Fibroblast of lung (primary cell): ENCODE data around the gene ASAP2. TPM values are rescaled to one million over a fixed set of nuclear protein-coding genes. Genes with fewer than 3 reads are reported as not detected.

ENCODE experiments used
- DNase-seq, 2 donors: peaks; one replicate each; pipeline versions ENCODE4 v3.0.0 to v3.0.0-alpha.2; 2010; ENCODE audit warnings: low read depth in 2 of 2
- H2AFZ ChIP-seq: 2 replicates; pipeline ENCODE4 v1.5.1; 2012; ENCODE audit warnings: low read length, control low read depth, inconsistent platforms
- H3K27ac ChIP-seq: 2 replicates; pipeline ENCODE4 v1.5.1; 2011; ENCODE audit warnings: low read length, control low read depth; ENCODE audit not compliant: insufficient read depth
- H3K27me3 ChIP-seq: 2 replicates; pipeline ENCODE4 v1.5.1; 2011; ENCODE audit warnings: mild to moderate bottlenecking, low read length; ENCODE audit not compliant: control insufficient read depth, insufficient read depth
- H3K36me3 ChIP-seq: 2 replicates; pipeline ENCODE4 v1.5.1; 2011; ENCODE audit warnings: low read length; ENCODE audit not compliant: control insufficient read depth, insufficient read depth
- H3K4me1 ChIP-seq: 2 replicates; pipeline ENCODE4 v1.5.1; 2011; ENCODE audit warnings: low read length; ENCODE audit not compliant: control insufficient read depth, insufficient read depth; ENCODE audit errors: extremely low read depth
- H3K4me2 ChIP-seq: 2 replicates; pipeline ENCODE4 v1.5.1; 2011; ENCODE audit warnings: low read length, control low read depth; ENCODE audit not compliant: insufficient read depth; ENCODE audit errors: extremely low read depth
- H3K4me3 ChIP-seq, 4 experiments: fragments of 200-600 bp in 1 of 4; sonication (generic) in 1 of 4; replicated peaks in 1 of 4; 2 replicates each; pipeline ENCODE4 v1.5.1; 2011 to 2016; ENCODE audit warnings: low read length in 4 of 4, low read depth in 3 of 4, mild to moderate bottlenecking in 3 of 4, control low read depth in 2 of 4, inconsistent platforms in 1 of 4, mixed read lengths in 1 of 4; ENCODE audit not compliant: insufficient read depth in 1 of 4; ENCODE audit errors: control extremely low read depth in 1 of 4
- H3K79me2 ChIP-seq: 2 replicates; pipeline ENCODE4 v1.5.1; 2012; ENCODE audit warnings: mild to moderate bottlenecking, low read length, inconsistent platforms; ENCODE audit not compliant: control insufficient read depth, insufficient read depth
- H3K9ac ChIP-seq: 2 replicates; pipeline ENCODE4 v1.5.1; 2011; ENCODE audit warnings: mild to moderate bottlenecking, low read length, control low read depth; ENCODE audit not compliant: insufficient read depth
- H3K9me3 ChIP-seq: 2 replicates; pipeline ENCODE4 v1.5.1; 2012; ENCODE audit warnings: low read depth, low read length; ENCODE audit not compliant: control insufficient read depth, insufficient read depth
- H4K20me1 ChIP-seq: 2 replicates; pipeline ENCODE4 v1.5.1; 2011; ENCODE audit warnings: low read length; ENCODE audit not compliant: control insufficient read depth, insufficient read depth; ENCODE audit errors: extremely low read depth
- EZH2 ChIP-seq: IDR thresholded peaks from 2 replicates; pipeline ENCODE4 v1.5.1; 2012; ENCODE audit warnings: low read length, control low read depth, mild to moderate bottlenecking; ENCODE audit errors: missing control alignments
- polyA plus RNA-seq, 2 donors: library from polyadenylated mRNA; depleted of rRNA in 1 of 2; stranded (reverse) in 1 of 2; unstranded in 1 of 2; fragments of >200 nt; gene quantifications; 2 replicates each; pipeline ENCODE4 v1.2.1, GENCODE V29; 2011 to 2012; ENCODE audit warnings: missing spikeins in 1 of 2
- total RNA-seq: library from RNA; depleted of rRNA; stranded (reverse); fragments of >200 nt; gene quantifications from 2 replicates; pipeline ENCODE4 v1.2.1, GENCODE V29; 2014
- TF ChIP-seq, protein P1 (sequence below), 2 donors: IDR thresholded peaks in 1 of 2; conservative IDR thresholded peaks in 1 of 2; 1 replicate in 1 of 2; 2 replicates in 1 of 2; pipeline ENCODE4 v1.5.1; 2011 to 2012; ENCODE audit warnings: low read length in 2 of 2, control low read depth in 1 of 2, inconsistent platforms in 1 of 2, low read depth in 1 of 2, mild to moderate bottlenecking in 1 of 2

ASAP2 gene
- total and polyA plus RNA-seq, 2 donors (not counting 1 experiment from before 2014, with no cell fraction given) = 19.2 to 19.9 TPM

DNA sequence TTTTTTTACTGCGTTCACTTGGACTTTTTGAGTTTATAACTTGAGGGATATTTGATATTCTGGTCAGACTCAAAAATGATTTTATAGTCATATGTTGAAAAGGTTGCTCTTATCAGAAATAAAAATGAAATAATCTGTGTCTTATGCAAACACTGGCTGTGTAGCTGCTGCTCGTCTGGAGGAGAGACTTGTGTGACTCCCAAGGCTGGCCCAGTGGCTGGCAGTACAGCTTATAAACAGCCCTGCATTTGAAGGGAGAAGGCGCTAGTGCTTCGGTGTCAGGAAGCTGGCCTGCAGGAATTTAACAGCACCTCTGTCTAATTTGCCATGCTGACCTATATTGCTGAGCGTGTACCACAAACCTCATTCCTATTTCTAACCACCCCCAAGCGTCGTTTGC lies 74.5 kb downstream of the ASAP2 start:
- H3K27me3 ChIP-seq = no peaks in the 10 kb centered on the region
- peaks cover 16% of the 10 kb centered on the region for H3K79me2 ChIP-seq
- no peak overlapping the region for H3K27ac ChIP-seq
- H3K4me3 ChIP-seq = no peak overlapping the region
- peaks cover 1% of the 10 kb centered on the region for H3K36me3 ChIP-seq
- no peaks in the 10 kb centered on the region for H4K20me1 ChIP-seq
- H3K4me2 ChIP-seq = no peak overlapping the region
- TF ChIP-seq, protein P1, sequence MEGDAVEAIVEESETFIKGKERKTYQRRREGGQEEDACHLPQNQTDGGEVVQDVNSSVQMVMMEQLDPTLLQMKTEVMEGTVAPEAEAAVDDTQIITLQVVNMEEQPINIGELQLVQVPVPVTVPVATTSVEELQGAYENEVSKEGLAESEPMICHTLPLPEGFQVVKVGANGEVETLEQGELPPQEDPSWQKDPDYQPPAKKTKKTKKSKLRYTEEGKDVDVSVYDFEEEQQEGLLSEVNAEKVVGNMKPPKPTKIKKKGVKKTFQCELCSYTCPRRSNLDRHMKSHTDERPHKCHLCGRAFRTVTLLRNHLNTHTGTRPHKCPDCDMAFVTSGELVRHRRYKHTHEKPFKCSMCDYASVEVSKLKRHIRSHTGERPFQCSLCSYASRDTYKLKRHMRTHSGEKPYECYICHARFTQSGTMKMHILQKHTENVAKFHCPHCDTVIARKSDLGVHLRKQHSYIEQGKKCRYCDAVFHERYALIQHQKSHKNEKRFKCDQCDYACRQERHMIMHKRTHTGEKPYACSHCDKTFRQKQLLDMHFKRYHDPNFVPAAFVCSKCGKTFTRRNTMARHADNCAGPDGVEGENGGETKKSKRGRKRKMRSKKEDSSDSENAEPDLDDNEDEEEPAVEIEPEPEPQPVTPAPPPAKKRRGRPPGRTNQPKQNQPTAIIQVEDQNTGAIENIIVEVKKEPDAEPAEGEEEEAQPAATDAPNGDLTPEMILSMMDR (conservative IDR thresholded peaks at IDR 0.05 in 1 of 2, IDR thresholded peaks at IDR 0.05 in 1 of 2; ENCODE audit: low read depth in 1 of 2, low read length in 2 of 2) = no peak
- TF ChIP-seq EZH2 = no peak
- no peak overlapping the region for H2AFZ ChIP-seq
- peaks cover 2% of the 10 kb centered on the region for H3K4me1 ChIP-seq
- no peak overlapping the region for H3K9ac ChIP-seq
- H3K9me3 ChIP-seq = no peaks in the 10 kb centered on the region
- DNase-seq = no peak

DNA sequence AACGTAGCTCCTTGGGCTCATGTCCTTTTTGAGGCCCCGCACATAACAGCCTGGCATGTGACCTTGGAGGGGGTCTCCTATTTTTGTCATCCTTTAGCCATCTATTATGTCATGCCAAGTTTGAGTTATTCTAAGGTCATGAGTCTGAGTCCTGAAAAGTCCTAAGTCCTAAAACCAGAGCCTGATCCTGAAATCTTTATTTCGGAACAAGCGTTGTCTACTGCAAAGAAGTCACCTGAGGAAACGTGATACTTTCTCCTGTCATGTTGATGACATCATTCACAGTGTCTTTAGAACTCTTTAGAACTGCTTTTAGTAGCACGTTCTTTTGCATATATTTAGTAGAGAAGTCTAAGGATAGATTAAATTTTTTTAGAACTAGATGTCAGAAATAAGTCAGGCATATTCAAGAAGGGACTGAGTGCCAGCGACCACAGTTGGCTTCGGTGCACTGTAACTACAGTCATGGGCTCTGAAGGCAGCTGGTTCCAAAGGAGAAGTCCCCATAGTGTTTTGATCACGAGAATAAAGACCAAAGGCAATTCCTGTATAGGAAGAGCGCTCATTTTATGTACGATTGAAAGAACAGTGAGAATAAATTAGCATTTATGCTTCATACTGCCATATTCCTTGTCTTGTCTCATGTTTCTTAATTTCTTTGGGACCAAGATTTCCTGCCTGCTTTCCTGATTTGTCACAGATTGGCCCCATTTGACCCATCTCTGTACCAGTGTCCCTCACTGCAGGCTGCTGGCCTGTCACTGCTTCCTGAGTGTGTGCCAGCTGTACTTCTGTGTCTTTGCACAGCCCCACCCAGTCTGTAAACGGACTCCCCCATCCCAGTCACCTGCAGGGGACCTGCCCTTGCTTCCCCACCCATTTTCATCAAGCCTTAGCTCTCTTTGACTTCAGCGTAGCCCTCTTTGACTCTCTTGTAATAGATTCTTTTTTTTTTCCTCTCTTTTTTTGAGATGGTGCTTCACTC lies 75.8 kb downstream of the ASAP2 start:
- Histone ChIP-seq H3K79me2 (peaks cover 9% of the 10 kb centered on the region), H3K27ac (no peak overlapping the region), H3K9ac (no peak overlapping the region), H3K27me3 (no peaks in the 10 kb centered on the region), H3K9me3 (no peaks in the 10 kb centered on the region), H3K4me1 (peaks cover 9% of the 10 kb centered on the region), H4K20me1 (no peaks in the 10 kb centered on the region), H3K4me3 (no peak overlapping the region), H2AFZ (no peak overlapping the region), H3K36me3 (peaks cover 1% of the 10 kb centered on the region), H3K4me2 (no peak overlapping the region)
- no peak for DNase-seq
- no peak for TF ChIP-seq EZH2
- TF ChIP-seq, protein P1 (conservative IDR thresholded peaks at IDR 0.05 in 1 of 2, IDR thresholded peaks at IDR 0.05 in 1 of 2; ENCODE audit: low read depth in 1 of 2, low read length in 2 of 2) = no peak

DNA sequence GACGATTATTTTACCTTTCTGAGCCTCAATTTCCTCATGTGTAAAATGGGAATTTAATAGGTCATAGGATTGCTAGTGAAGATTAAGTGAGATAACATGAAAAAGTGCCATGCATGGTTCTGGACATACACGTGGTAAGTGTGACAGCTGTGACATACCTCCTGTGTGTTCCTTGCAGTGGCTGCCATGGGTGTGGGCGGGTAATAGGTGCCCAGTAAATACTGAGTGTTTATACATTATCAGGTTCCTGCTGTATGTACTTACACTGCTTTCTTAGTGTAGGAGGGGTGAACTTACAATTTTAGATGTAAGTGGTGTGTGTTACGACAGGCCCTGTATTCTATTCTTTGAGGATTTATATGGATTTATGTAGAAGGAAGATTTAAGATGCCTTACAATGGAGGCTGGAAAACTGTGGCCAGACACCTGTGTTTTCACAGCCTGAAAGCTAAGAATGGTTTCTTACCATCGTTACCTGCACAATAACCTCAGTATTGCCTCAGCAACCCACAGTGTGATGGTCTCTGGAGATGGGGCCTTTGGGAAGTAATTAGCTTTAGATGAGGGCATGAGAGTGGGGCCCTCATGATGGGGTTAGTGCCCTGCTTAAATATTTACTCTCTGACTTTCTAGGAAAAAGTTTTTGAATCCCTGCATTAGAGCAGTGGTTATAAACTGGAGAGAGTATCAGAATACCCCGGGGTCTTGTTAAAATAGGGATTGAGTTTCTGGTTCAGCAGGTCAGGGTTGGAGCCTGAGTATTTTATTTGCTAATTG lies 78.1 kb downstream of the ASAP2 start:
- H3K4me2 ChIP-seq = no peak overlapping the region
- H3K4me3 ChIP-seq = no peak overlapping the region
- peaks cover 22% of the 10 kb centered on the region for H3K4me1 ChIP-seq
- no peak overlapping the region for H3K27ac ChIP-seq
- H3K27me3 ChIP-seq = no peaks in the 10 kb centered on the region
- H2AFZ ChIP-seq = no peak overlapping the region
- H3K9ac ChIP-seq = no peak overlapping the region
- H3K79me2 ChIP-seq = no peaks in the 10 kb centered on the region
- H3K36me3 ChIP-seq = peaks cover 1% of the 10 kb centered on the region
- H4K20me1 ChIP-seq = no peaks in the 10 kb centered on the region
- no peak for DNase-seq
- no peak for TF ChIP-seq EZH2
- TF ChIP-seq, protein P1 (conservative IDR thresholded peaks at IDR 0.05 in 1 of 2, IDR thresholded peaks at IDR 0.05 in 1 of 2; ENCODE audit: low read depth in 1 of 2, low read length in 2 of 2) = no peak
- no peaks in the 10 kb centered on the region for H3K9me3 ChIP-seq
